ENCODE results near the gene FBXO30. TPM values are rescaled to one million over a fixed set of nuclear protein-coding genes. Genes with fewer than 3 reads are reported as not detected.

FBXO30 gene
- total RNA-seq, 4 donors from 2014 or later: 8.6 to 38.3 (median 17.7) TPM

DNA sequence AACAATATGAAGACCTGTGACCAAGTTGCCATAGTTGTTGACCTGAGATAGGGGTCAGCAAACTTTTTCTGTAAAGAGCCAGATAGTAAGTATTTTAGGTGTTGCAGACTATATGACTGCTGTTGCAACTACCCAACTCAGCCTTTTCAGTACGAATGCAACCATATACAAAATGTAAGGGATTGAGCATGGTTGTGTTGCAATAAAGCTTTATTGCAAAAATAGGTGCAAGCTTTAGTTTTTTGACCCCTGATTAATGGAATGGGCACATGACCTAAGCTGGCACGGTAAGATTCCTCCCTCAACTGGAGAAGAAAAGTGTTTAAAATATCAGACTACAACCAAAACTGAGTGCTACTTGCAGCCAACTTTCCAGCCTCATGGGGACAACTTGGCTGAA lies 62.0 kb downstream of the FBXO30 start:
- H3K27me3 ChIP-seq: no peaks in the 10 kb centered on the region
- TF ChIP-seq, protein P1, sequence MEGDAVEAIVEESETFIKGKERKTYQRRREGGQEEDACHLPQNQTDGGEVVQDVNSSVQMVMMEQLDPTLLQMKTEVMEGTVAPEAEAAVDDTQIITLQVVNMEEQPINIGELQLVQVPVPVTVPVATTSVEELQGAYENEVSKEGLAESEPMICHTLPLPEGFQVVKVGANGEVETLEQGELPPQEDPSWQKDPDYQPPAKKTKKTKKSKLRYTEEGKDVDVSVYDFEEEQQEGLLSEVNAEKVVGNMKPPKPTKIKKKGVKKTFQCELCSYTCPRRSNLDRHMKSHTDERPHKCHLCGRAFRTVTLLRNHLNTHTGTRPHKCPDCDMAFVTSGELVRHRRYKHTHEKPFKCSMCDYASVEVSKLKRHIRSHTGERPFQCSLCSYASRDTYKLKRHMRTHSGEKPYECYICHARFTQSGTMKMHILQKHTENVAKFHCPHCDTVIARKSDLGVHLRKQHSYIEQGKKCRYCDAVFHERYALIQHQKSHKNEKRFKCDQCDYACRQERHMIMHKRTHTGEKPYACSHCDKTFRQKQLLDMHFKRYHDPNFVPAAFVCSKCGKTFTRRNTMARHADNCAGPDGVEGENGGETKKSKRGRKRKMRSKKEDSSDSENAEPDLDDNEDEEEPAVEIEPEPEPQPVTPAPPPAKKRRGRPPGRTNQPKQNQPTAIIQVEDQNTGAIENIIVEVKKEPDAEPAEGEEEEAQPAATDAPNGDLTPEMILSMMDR (IDR thresholded peaks at IDR 0.05 in 4 of 5, conservative IDR thresholded peaks at IDR 0.05 in 1 of 5): no peak
- no peak for TF ChIP-seq POLR2A (IDR thresholded peaks at IDR 0.05)
- in situ Hi-C loops (cut with MboI; ENCODE audit: low sequenced_read_pairs in 4 of 4) (no loop called here), intact Hi-C loops (cut with DNase I; ENCODE audit: low total_unique reads) (no loop called here)
- ATAC-seq (no peak), DNase-seq (no peak)
- peaks cover 0 to 6% of the 10 kb centered on the region in 2 donors for H3K4me1 ChIP-seq
- no peak overlapping the region for H3K27ac ChIP-seq
- no peaks in the 10 kb centered on the region for H3K36me3 ChIP-seq
- no peak overlapping the region for H3K4me3 ChIP-seq
- H3K9me3 ChIP-seq: no peaks in the 10 kb centered on the region

DNA sequence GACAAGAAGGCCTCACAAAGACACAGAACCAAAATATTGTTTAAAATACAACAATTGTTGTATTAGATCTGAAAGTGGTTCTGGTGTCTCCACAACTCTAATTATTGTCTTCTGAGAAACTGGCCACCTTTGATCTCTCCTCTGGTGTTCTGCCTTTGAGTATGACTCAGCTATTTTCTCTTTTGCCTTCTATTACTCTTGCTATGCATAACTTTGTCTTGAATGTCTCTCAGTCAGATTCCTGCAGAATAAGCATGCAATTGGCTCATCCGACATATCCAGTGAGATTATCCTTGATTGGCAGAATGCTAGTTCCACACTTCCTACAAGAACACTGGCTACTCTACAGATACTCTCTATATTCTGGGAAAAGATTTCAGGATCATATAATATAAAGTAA lies 65.0 kb downstream of the FBXO30 start:
- intact Hi-C loops (cut with DNase I; ENCODE audit: low total_unique reads): no loop called here

DNA sequence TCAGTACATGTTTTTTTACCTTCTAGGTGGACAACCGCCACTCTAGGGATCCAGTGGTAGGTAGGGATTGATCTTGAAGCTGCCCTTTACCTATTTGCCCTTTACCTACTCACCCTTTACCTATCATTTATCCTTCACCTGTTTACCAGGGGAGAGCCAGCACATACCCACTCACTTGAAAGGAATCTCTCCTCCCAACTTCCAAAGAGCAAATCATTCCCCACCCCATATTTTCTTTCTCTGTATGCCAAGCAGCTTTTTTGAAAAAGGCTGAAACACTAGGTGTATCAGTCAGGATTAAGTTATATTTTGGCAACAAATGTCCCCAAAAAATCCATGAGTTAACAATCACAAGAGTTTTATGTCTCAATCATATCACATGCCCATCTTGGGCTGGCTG lies 68.7 kb downstream of the FBXO30 start:
- Histone ChIP-seq H3K4me1 (peaks cover 0 to 6% of the 10 kb centered on the region in 2 donors), H3K36me3 (no peaks in the 10 kb centered on the region), H3K4me3 (no peak overlapping the region), H3K27me3 (no peaks in the 10 kb centered on the region), H3K27ac (no peak overlapping the region), H3K9me3 (no peaks in the 10 kb centered on the region)
- no peak for TF ChIP-seq POLR2A (IDR thresholded peaks at IDR 0.05)
- TF ChIP-seq, protein P1 (IDR thresholded peaks at IDR 0.05 in 4 of 5, conservative IDR thresholded peaks at IDR 0.05 in 1 of 5): no peak
- in situ Hi-C loops (cut with MboI; ENCODE audit: low sequenced_read_pairs in 4 of 4): no loop called here
- ATAC-seq (no peak), DNase-seq (no peak)
- intact Hi-C loops (cut with DNase I; ENCODE audit: low total_unique reads): no loop called here

More for the DNA sequence above, 65.0 kb downstream of the FBXO30 start:
- DNase-seq: no peak
- H3K27ac ChIP-seq: peak overlapping the region in 3 of 4 donors; percentile 16 to 54 (median 29)
- in situ Hi-C loops (cut with MboI; ENCODE audit: low sequenced_read_pairs in 4 of 4): no loop called here
- H3K36me3 ChIP-seq: no peaks in the 10 kb centered on the region
- H3K4me3 ChIP-seq: no peak overlapping the region
- ATAC-seq: peak in 1 of 2 donors; percentile 87
- TF ChIP-seq, protein P1 (IDR thresholded peaks at IDR 0.05 in 4 of 5, conservative IDR thresholded peaks at IDR 0.05 in 1 of 5): no peak
- no peak for TF ChIP-seq POLR2A (IDR thresholded peaks at IDR 0.05)
- peaks cover 0 to 6% of the 10 kb centered on the region in 2 donors for H3K4me1 ChIP-seq
- H3K27me3 ChIP-seq: no peaks in the 10 kb centered on the region
- no peaks in the 10 kb centered on the region for H3K9me3 ChIP-seq

DNA sequence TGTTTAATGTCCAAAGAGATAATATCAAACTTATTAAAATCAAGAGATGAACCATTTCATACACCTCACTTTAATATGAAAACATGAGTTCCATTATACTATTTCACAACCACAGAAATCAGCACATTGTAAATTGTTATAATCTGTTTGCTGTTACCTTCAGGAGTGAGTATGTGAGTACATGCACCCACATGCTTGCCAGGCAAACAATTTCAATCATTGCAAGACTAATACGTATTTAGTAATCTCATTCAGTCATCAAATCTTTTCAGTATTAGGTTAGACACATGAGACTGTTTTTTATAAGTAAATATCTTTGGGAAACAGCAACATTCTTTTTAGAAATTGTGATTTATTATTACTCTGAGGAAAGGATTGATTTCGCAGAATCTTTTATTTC lies 70.0 kb downstream of the FBXO30 start:
- Histone ChIP-seq H3K36me3 (no peaks in the 10 kb centered on the region), H3K4me1 (peaks cover 0 to 1% of the 10 kb centered on the region in 2 donors), H3K4me3 (no peak overlapping the region), H3K9me3 (no peaks in the 10 kb centered on the region), H3K27ac (no peak overlapping the region), H3K27me3 (no peaks in the 10 kb centered on the region)
- in situ Hi-C loops (cut with MboI; ENCODE audit: low sequenced_read_pairs in 4 of 4): no loop called here
- no peak for DNase-seq
- ATAC-seq: no peak
- TF ChIP-seq, protein P1 (IDR thresholded peaks at IDR 0.05 in 4 of 5, conservative IDR thresholded peaks at IDR 0.05 in 1 of 5): no peak
- TF ChIP-seq POLR2A (IDR thresholded peaks at IDR 0.05): no peak
- intact Hi-C loops (cut with DNase I; ENCODE audit: low total_unique reads): no loop called here

Other genes with a start within 250 kb of the FBXO30 start
- 10 to 100 TPM; 51.9 to 100.0 (median 68.2) TPM for gene EPM2A, start 79.3 kb downstream of the FBXO30 start, total RNA-seq
- gene SHPRH, start 149.6 kb upstream of the FBXO30 start, total RNA-seq: 10 to 100 TPM in 1 of 4 donors, 1 to 10 TPM in 3; 6.8 to 29.2 (median 7.1) TPM
- under 1 TPM in 1 of 4 donors, not detected in 3; 0.04 TPM for gene GRM1, start 214.3 kb upstream of the FBXO30 start, total RNA-seq